AG04449 (cell line): ENCODE data around the gene SRGAP1.

Experiments
- CTCF ChIA-PET: fragments of 350-600 bp; formaldehyde crosslinking; extraction: SDS; loops from one replicate; lab custom pipeline; 2021; ENCODE audit warnings: antibody characterized with exemption; lab: Yijun Ruan, JAX
- POLR2A ChIA-PET: fragments of 400-600, 350-600 bp; formaldehyde crosslinking; extraction: SDS; loops from one replicate; lab custom pipeline; 2020; ENCODE audit warnings: antibody characterized with exemption, inconsistent platforms; lab: Yijun Ruan, JAX
- DNase-seq: peaks from one replicate; pipeline ENCODE4 v3.0.0-alpha.2; 2010; ENCODE audit warnings: low read depth, low spot score
- H3K4me3 ChIP-seq: 2 replicates; pipeline ENCODE4 v1.5.1; 2011; ENCODE audit warnings: low read depth, mild to moderate bottlenecking, control low read depth, low read length
- CTCF ChIP-seq: IDR thresholded peaks from one replicate; pipeline ENCODE4 v1.5.1; 2011; ENCODE audit warnings: mild to moderate bottlenecking, moderate library complexity, low read length, control low read depth, inconsistent platforms; ENCODE audit not compliant: insufficient read depth; ENCODE audit errors: missing control alignments

SRGAP1 gene

GRCh38 chr12:64103825-64104740 is 259.6 kb downstream of the SRGAP1 start:
- no peak for TF ChIP-seq CTCF
- ChIA-PET CTCF (interaction anchor here (1.1 to 1.2 kb wide), 2 partner anchors 260 kb away, joined by 4 to 5 read pairs; partner anchors contain the start of gene SRGAP1), POLR2A (no interaction called here)
- no peak for DNase-seq
- H3K4me3 ChIP-seq = no peak overlapping the region

GRCh38 chr12:64105026-64105425 is 260.5 kb downstream of the SRGAP1 start:
- ChIA-PET POLR2A (no interaction called here), CTCF (interaction anchor here (1.1 to 1.9 kb wide), 2 partner anchors 260 to 262 kb away, joined by 4 read pairs; partner anchors contain the start of gene SRGAP1)
- DNase-seq = no peak
- no peak for TF ChIP-seq CTCF
- H3K4me3 ChIP-seq = no peak overlapping the region

GRCh38 chr12:64107776-64108175 is 263.3 kb downstream of the SRGAP1 start:
- no peak overlapping the region for H3K4me3 ChIP-seq
- ChIA-PET POLR2A (no interaction called here), CTCF (no interaction called here)
- no peak for DNase-seq
- no peak for TF ChIP-seq CTCF

- CTCF ChIA-PET = no interaction called here
- no peak for TF ChIP-seq CTCF
- no peak for DNase-seq
These were observed 265.2 kb downstream of the SRGAP1 start for GRCh38 chr12:64109706-64110105.

GRCh38 chr12:64110864-64111263 is 266.4 kb downstream of the SRGAP1 start:
- no peak for TF ChIP-seq CTCF
- ChIA-PET POLR2A (no interaction called here), CTCF (interaction anchor here (1.3 kb wide), 1 partner anchor 146 kb away, joined by 3 read pairs; no protein-coding TSS in a partner anchor)
- no peak overlapping the region for H3K4me3 ChIP-seq
- no peak for DNase-seq

More at GRCh38 chr12:64109706-64110105, 265.2 kb downstream of the SRGAP1 start:
- POLR2A ChIA-PET = no interaction called here
- H3K4me3 ChIP-seq = no peak overlapping the region

GRCh38 chr12:64116969-64117368 is 272.5 kb downstream of the SRGAP1 start:
- no peak overlapping the region for H3K4me3 ChIP-seq
- ChIA-PET CTCF (no interaction called here), POLR2A (no interaction called here)
- no peak for TF ChIP-seq CTCF
- DNase-seq = no peak
